Aorta (tissue), 5 donors: ENCODE results near the gene CAMK2A. TPM values are rescaled to one million over a fixed set of nuclear protein-coding genes. Genes with fewer than 3 reads are reported as not detected.

Source experiments
- ATAC-seq: fragments of 200-7000 bp; cut with Tn5 transposase; one replicate; pipeline ENCODE4 v1.9.1; 2022; ENCODE audit warnings: moderate library complexity; ENCODE audit not compliant: low FRiP score
- DNase-seq, 2 donors: peaks; one replicate each; pipeline ENCODE4 v3.0.0-alpha.2; 2020
- H3K27ac ChIP-seq, 2 donors: one replicate each; pipeline ENCODE4 v1.5.1; 2013; ENCODE audit warnings: low read length in 2 of 2, mild to moderate bottlenecking in 2 of 2, moderate library complexity in 2 of 2, control low read depth in 1 of 2, inconsistent platforms in 1 of 2, low read depth in 1 of 2
- H3K27me3 ChIP-seq, 2 donors: one replicate each; pipeline ENCODE4 v1.6.1; 2013; ENCODE audit warnings: control low read depth in 1 of 2, low read length in 1 of 2, mild to moderate bottlenecking in 1 of 2, moderate library complexity in 1 of 2; ENCODE audit not compliant: insufficient read depth in 2 of 2, control insufficient read depth in 1 of 2
- H3K36me3 ChIP-seq, 2 donors: one replicate each; pipeline ENCODE4 v1.6.1; 2013; ENCODE audit warnings: control low read depth in 1 of 2, low read length in 1 of 2, mild to moderate bottlenecking in 1 of 2; ENCODE audit not compliant: insufficient read depth in 2 of 2, control insufficient read depth in 1 of 2
- H3K4me1 ChIP-seq, 2 donors: one replicate each; pipeline ENCODE4 v1.6.1; 2013; ENCODE audit warnings: low read length in 2 of 2, control low read depth in 1 of 2, mild to moderate bottlenecking in 1 of 2, moderate library complexity in 1 of 2; ENCODE audit not compliant: insufficient read depth in 2 of 2, control insufficient read depth in 1 of 2
- H3K4me3 ChIP-seq, 2 donors: one replicate each; pipeline ENCODE4 v1.5.1; 2013; ENCODE audit warnings: low read length in 2 of 2, control low read depth in 1 of 2, mild to moderate bottlenecking in 1 of 2
- H3K9me3 ChIP-seq: one replicate; pipeline ENCODE4 v1.6.1; 2013; ENCODE audit warnings: mild to moderate bottlenecking, low read length; ENCODE audit not compliant: control insufficient read depth
- WGBS, 2 donors: extraction: QIAGEN DNeasy Blood & Tissue Kit; methylation state at CpG; one replicate each; pipeline ENCODE4 v1.1.7; 2013; 5-methylcytosine and 5-hydroxymethylcytosine counted together
- intact Hi-C, 2 donors: fragments of 100-400 bp; cut with DNase I; formaldehyde crosslinking; loops; one replicate each; pipeline versions ENCODE4 v1.14.2 to v1.15.0; 2022
- polyA plus RNA-seq, 2 donors: library from polyadenylated mRNA; stranded (reverse); fragments of 200-250 nt; gene quantifications; one replicate each; pipeline ENCODE4 v1.2.3, GENCODE V29; 2013
- total RNA-seq, 2 donors: library from RNA; stranded (reverse); fragmentation: NEBNext Ultra II Directional; extraction: Animal tissue kit (Norgen Biotek cat#: 25700); gene quantifications; one replicate each; pipeline ENCODE4 v1.2.1, GENCODE V29; 2021
- donor health status: healthy with polysubstance abuse.
- donor health status: Bipolar disorder and iron deficiency.
- donor health status: DM: no; HTN: no; CAD: no.
- donor health status: DM: no; HTN: no; CAD: no.
- donor health status: DM: yes; HTN: yes; CAD: no.

The CAMK2A gene
- total and polyA plus RNA-seq, 4 donors = 0.13 to 0.36 (median 0.15) TPM; not detected in 1

DNA sequence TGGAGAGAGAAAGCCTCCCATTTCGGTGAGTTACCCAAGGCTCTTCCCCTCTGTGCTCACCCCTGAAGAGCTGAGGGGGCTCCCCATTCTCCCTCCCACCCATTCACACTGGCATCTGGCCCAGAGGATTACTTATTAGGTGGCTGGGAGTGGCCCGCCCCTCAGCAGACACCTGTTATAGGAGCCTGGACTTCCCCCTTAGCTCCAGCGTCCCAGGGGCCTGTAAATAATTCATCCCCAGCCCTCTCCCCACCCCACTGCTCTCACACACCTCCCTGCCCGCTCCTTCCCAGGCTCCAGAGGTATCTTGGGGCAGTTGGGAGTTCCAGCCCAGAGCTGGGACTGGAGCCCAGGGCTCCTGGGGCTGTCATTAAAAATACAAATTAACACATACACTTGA is 111.3 kb downstream of the CAMK2A start:
- H3K4me1 ChIP-seq = no peaks in the 10 kb centered on the region
- H3K27me3 ChIP-seq = no peaks in the 10 kb centered on the region
- H3K4me3 ChIP-seq = no peak overlapping the region
- no peaks in the 10 kb centered on the region for H3K9me3 ChIP-seq
- WGBS, 2 donors = 61 to 68% methylated on average over 2 to 4 of the region's 4 CpGs
- peak overlapping the region in 1 of 2 donors; percentile 33 for H3K27ac ChIP-seq
- DNase-seq (no peak), ATAC-seq (no peak)
- intact Hi-C loops = no loop called here
- no peaks in the 10 kb centered on the region for H3K36me3 ChIP-seq

DNA sequence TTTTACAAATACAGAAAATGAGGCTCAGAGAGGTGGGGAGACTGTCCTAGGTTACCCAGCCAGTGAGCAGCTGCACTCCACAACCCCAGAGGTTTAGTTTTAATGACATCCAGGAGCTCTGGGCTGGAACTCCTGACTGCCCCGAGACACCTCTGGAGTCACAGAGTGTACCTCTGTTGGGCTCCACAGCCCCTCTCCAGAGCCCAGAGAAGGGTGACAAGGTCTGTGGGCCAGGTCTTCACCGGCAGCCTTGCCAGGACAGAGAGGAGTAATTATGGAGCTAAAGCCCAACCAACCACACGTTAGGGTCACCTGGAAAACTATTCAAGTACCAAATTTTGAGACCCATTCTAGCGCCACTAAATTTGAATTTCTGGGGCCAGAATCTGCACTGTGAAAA is 111.9 kb downstream of the CAMK2A start:
- Histone ChIP-seq H3K9me3 (no peaks in the 10 kb centered on the region), H3K4me3 (no peak overlapping the region), H3K27ac (peak overlapping the region in 1 of 2 donors; percentile 38), H3K27me3 (no peaks in the 10 kb centered on the region), H3K4me1 (no peaks in the 10 kb centered on the region), H3K36me3 (no peaks in the 10 kb centered on the region)
- 47 to 51% methylated on average over 4 of the region's 4 CpGs for WGBS, 2 donors
- DNase-seq = no peak
- no peak for ATAC-seq
- intact Hi-C loops = no loop called here

DNA sequence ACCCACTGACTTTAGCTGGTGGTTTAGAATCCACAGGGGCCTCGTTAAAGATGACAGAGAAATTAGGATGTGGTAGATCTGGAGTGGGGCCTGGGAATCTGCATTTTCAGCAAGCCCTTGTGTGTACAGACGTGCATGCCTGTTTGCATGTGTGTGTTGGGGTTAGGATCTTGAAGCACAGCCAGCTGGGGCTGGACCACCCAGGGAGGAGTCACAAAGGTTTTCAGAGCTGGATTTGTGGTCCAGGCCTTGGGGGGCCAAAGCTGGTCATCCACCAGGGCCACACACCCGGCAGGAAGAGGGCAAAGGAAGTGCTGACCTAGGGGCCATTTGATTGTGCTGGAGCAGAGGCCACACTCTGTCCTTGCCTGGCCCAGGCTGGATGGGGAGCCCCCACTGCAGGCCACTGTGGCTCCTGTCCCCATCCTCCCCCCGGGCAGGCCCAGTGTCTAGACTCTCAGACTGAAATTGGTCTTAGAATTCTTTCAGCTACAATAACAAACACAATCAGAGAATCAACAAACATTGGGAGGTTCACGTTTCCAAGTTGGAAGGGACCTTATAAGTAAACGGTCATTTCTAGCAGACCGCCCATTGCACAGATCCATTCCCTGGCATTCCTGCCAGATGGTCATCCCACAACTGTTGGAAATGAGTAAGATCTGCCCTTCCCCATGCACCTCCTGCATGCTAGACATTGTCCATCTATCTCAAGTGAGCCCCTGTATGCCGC is 112.7 kb downstream of the CAMK2A start:
- Histone ChIP-seq H3K9me3 (no peaks in the 10 kb centered on the region), H3K27me3 (no peaks in the 10 kb centered on the region), H3K36me3 (no peaks in the 10 kb centered on the region), H3K4me1 (no peaks in the 10 kb centered on the region), H3K27ac (peak overlapping the region in 1 of 2 donors; percentile 61), H3K4me3 (no peak overlapping the region)
- DNase-seq = no peak
- intact Hi-C loops = no loop called here
- 17% methylated on average over 8 of the region's 8 CpGs for WGBS, 2 donors
- no peak for ATAC-seq

DNA sequence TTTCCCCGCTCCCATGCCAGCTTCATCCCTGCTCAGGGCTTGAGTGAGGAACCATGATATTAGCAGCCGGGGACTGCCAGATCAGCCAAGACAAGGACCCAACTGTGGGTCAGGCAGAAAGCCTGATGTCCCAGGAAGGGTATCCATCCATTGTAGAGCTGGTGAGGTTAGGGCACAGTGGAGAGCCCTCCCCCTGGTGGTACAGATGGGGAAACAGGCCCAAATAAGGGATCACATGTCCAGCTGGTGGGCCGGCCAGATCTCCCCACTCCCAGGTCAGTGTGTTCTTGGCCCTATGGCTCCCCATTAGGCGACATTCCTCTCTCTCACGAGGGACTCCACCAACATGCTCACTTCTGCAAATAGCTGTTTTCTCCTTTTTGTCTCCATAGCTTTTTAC is 114.0 kb downstream of the CAMK2A start:
- ATAC-seq (no peak), DNase-seq (no peak)
- Histone ChIP-seq H3K27ac (no peak overlapping the region), H3K9me3 (no peaks in the 10 kb centered on the region), H3K4me3 (no peak overlapping the region), H3K36me3 (no peaks in the 10 kb centered on the region), H3K4me1 (no peaks in the 10 kb centered on the region), H3K27me3 (no peaks in the 10 kb centered on the region)
- intact Hi-C loops = no loop called here
- WGBS, 2 donors = 57 to 68% methylated on average over 5 of the region's 5 CpGs

DNA sequence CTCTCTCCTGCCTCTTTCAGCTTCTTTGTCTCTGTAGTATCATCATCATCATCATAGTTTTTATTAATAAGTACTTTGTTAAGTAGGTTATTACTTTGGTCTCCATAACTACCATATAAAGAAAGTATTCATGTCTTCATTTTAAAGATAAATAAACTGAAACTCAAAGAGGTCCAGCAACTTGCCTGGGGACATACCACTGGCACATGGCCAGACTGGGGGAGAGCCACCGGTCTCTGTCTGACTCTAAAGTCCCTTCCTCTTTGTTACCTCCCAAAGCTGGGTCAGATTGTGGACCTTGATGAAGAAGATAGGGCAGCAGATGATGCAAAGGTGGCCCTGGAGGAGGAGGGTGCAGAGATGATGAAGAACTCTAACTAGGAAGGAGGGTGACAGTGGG is 114.5 kb downstream of the CAMK2A start:
- Histone ChIP-seq H3K4me1 (no peaks in the 10 kb centered on the region), H3K9me3 (no peaks in the 10 kb centered on the region), H3K27ac (no peak overlapping the region), H3K4me3 (no peak overlapping the region), H3K36me3 (no peaks in the 10 kb centered on the region), H3K27me3 (no peaks in the 10 kb centered on the region)
- intact Hi-C loops = no loop called here
- DNase-seq (no peak), ATAC-seq (no peak)
- WGBS, 2 donors = 45 to 57% methylated on average over 1 of the region's 1 CpG

DNA sequence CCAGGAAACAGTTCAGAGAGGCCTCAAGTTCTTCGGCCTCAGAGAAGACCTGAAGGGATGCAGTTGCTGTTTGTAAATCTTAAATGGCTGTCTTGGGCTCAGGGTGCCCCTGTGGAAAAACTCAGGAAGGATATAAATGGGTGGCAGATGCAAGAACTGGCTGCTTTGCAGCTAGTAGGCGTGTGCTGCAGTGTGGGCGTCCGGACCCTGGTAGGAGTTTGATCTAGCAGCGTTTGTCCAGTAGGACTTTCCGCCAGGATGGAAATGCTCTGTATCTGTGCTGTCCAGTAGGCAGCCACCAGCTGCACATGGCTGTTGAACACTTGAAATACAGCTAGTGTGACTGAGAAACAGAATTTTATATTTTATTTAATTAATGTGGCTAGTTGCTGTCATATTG is 115.3 kb downstream of the CAMK2A start:
- no peaks in the 10 kb centered on the region for H3K4me1 ChIP-seq
- no peaks in the 10 kb centered on the region for H3K36me3 ChIP-seq
- WGBS, 2 donors = 93 to 95% methylated on average over 6 of the region's 6 CpGs
- H3K4me3 ChIP-seq = no peak overlapping the region
- no peaks in the 10 kb centered on the region for H3K9me3 ChIP-seq
- ATAC-seq (no peak), DNase-seq (no peak)
- H3K27ac ChIP-seq = no peak overlapping the region
- H3K27me3 ChIP-seq = no peaks in the 10 kb centered on the region
- intact Hi-C loops = no loop called here

DNA sequence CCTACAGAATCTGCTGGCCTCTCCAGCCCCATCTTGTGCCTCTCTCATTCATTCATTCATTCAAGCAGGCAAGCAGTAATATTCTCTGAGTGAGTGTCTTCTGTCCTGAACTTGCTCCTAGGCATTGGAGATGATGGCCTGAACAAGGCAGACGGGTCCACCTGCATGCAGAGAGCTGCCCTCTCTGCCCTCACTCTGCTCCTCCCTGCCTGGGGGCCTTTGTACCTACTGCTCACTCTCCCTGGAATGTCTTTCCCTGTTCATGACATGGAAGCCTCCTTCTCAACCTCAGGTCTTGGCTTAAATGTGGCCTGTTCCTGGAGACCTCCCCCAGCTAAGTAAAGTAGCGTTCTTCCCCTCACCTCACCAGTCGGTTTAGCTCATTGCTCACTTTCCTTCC is 116.4 kb downstream of the CAMK2A start:
- Histone ChIP-seq H3K4me3 (no peak overlapping the region), H3K27ac (no peak overlapping the region), H3K4me1 (no peaks in the 10 kb centered on the region), H3K27me3 (no peaks in the 10 kb centered on the region), H3K36me3 (no peaks in the 10 kb centered on the region), H3K9me3 (no peaks in the 10 kb centered on the region)
- intact Hi-C loops = no loop called here
- WGBS, 2 donors = 93 to 94% methylated on average over 3 of the region's 3 CpGs
- ATAC-seq (no peak), DNase-seq (no peak)

DNA sequence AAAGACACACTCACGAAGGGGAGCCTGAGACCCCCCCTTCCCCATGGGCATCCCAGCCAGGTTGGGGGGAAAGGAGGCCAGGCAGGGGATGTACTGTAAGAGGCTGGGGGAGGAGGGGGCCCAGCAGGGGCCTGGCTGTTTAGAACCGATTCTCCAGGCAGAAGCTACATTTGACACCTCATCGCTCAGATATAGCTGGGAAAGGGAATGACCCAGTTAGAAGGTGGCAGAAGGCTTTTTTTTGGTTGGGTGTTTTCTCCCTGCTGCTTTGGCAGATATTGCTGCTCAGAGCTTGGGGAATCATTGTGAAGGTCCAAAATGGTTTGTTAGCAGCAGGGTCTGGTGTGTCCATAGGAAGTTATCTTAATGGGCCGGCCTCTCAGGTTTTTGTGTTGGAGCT is 117.0 kb downstream of the CAMK2A start:
- Histone ChIP-seq H3K27me3 (no peaks in the 10 kb centered on the region), H3K36me3 (no peaks in the 10 kb centered on the region), H3K9me3 (no peaks in the 10 kb centered on the region), H3K4me3 (no peak overlapping the region), H3K4me1 (no peaks in the 10 kb centered on the region), H3K27ac (no peak overlapping the region)
- WGBS, 2 donors = 91 to 95% methylated on average over 4 of the region's 4 CpGs
- intact Hi-C loops = no loop called here
- DNase-seq = no peak
- no peak for ATAC-seq

DNA sequence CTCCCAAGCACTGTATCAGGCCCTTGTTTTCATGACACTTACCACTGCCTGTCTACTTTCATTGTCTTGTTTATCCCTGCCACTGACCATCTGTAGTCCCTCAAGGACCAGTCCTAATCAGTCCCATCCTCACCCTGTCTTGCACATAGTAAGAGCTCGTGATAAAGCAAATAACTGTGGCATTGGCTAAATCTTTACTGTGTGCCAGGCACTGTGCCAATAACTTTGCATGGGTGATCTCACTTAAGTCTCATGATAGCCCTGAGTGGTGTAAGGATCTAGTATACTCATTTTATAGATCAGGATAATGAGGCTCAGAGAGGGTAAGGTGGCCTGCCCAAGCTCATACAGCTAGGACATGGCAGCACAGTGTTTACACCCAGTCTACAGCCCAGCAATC is 117.4 kb downstream of the CAMK2A start:
- Histone ChIP-seq H3K27ac (no peak overlapping the region), H3K4me1 (no peaks in the 10 kb centered on the region), H3K36me3 (no peaks in the 10 kb centered on the region), H3K4me3 (no peak overlapping the region), H3K27me3 (no peaks in the 10 kb centered on the region), H3K9me3 (no peaks in the 10 kb centered on the region)
- ATAC-seq (no peak), DNase-seq (no peak)
- WGBS, 2 donors = 46 to 50% methylated on average over 1 of the region's 1 CpG
- intact Hi-C loops = no loop called here
